ENCODE data around the gene KRT6A.

- no peak for TF ChIP-seq EZH2 (IDR thresholded peaks at IDR 0.05; ENCODE audit: insufficient read depth, poor library complexity, severe bottlenecking)
- TF ChIP-seq EZH2phosphoT487 (IDR thresholded peaks at IDR 0.05; ENCODE audit: insufficient read depth, low read depth), result no peak
Observed at GRCh38 chr12:52494100-52494499, 1.0 kb upstream of the KRT6A start.

All from GM23248 (cell line).